SK-N-SH treated with all-trans-retinoic acid at 6 μM for 48 hours (cell line): ENCODE measurements around the gene TXNDC9.

Source experiments
- BACH2 ChIP-seq: fragments of 250-450 bp; sonication (Bioruptor Pico); IDR thresholded peaks from 2 replicates; pipeline ENCODE4 v1.9.0; 2021; ENCODE audit warnings: mild to moderate bottlenecking, borderline replicate concordance
- CREB5 ChIP-seq: fragments of 250-450 bp; sonication (Bioruptor Pico); IDR thresholded peaks from 2 replicates; pipeline ENCODE4 v1.5.1; 2020; ENCODE audit warnings: low read depth, mild to moderate bottlenecking, moderate library complexity
- ESRRG ChIP-seq: fragments of 250-450 bp; sonication (Bioruptor Pico); IDR thresholded peaks from 2 replicates; pipeline ENCODE4 v1.6.1; 2021; ENCODE audit warnings: mild to moderate bottlenecking
- ISL1 ChIP-seq: fragments of 250-450 bp; sonication (Bioruptor Pico); IDR thresholded peaks from 2 replicates; pipeline ENCODE4 v2.1.2; 2022; ENCODE audit warnings: mild to moderate bottlenecking, moderate library complexity
- SNAI2 ChIP-seq: fragments of 250-450 bp; sonication (Bioruptor Pico); IDR thresholded peaks from 2 replicates; pipeline ENCODE4 v1.5.0; 2020; ENCODE audit warnings: mild to moderate bottlenecking, moderate library complexity
- TSHZ2 ChIP-seq: fragments of 250-450 bp; sonication (Bioruptor Pico); IDR thresholded peaks from 2 replicates; pipeline ENCODE4 v1.5.0; 2020; ENCODE audit warnings: mild to moderate bottlenecking, moderate library complexity
- ZFP3 ChIP-seq: fragments of 250-450 bp; sonication (Bioruptor Pico); IDR thresholded peaks from 2 replicates; pipeline ENCODE4 v1.5.0; 2020; ENCODE audit warnings: mild to moderate bottlenecking, moderate library complexity
- ZFP30 ChIP-seq: fragments of 450-650 bp; formaldehyde crosslinking; IDR thresholded peaks from 2 replicates; pipeline ENCODE4 v1.5.0; 2022; ENCODE audit warnings: mild to moderate bottlenecking, moderate library complexity
- ZNF565 ChIP-seq: fragments of 450-650 bp; formaldehyde crosslinking; conservative IDR thresholded peaks from 2 replicates; pipeline ENCODE4 v1.5.0; 2020; ENCODE audit warnings: low read depth, mild to moderate bottlenecking, moderate library complexity
- ZNF70 ChIP-seq: fragments of 450-650 bp; formaldehyde crosslinking; IDR thresholded peaks from 2 replicates; pipeline ENCODE4 v1.5.0; 2020; ENCODE audit warnings: mild to moderate bottlenecking, moderate library complexity

- TF ChIP-seq SNAI2 (CRISPR knock-in tag): no peak
- TF ChIP-seq CREB5 (CRISPR knock-in tag): no peak
- no peak for TF ChIP-seq BACH2 (CRISPR knock-in tag)
- TF ChIP-seq ZFP3 (CRISPR knock-in tag): no peak
- TF ChIP-seq ZFP30 (CRISPR knock-in tag): no peak
- no peak for TF ChIP-seq TSHZ2 (CRISPR knock-in tag)
- no peak for TF ChIP-seq ZNF70 (CRISPR knock-in tag)
- no peak for TF ChIP-seq ESRRG (CRISPR knock-in tag)
- TF ChIP-seq ISL1 (CRISPR knock-in tag): no peak
- TF ChIP-seq ZNF565 (CRISPR knock-in tag): no peak
Observed at GRCh38 chr2:99285526-99285925, 50.6 kb downstream of the TXNDC9 start.
